Progenitor cell of endocrine pancreas (in vitro differentiated cells): ENCODE results near the gene BTBD18. TPM values are rescaled to one million over a fixed set of nuclear protein-coding genes. Genes with fewer than 3 reads are reported as not detected.

Source experiments
- DNase-seq: peaks from one replicate; pipeline ENCODE4 v3.0.0; 2021; ENCODE audit warnings: low spot score; ENCODE audit not compliant: unreplicated experiment
- H3K27ac Mint-ChIP-seq: 2 replicates; pipeline ENCODE4 v1.8.0; 2021; ENCODE audit warnings: mild to moderate bottlenecking, moderate library complexity, mixed read lengths
- H3K27me3 Mint-ChIP-seq: 2 replicates; pipeline ENCODE4 v1.8.0; 2021; ENCODE audit warnings: mixed read lengths
- H3K36me3 Mint-ChIP-seq: 2 replicates; pipeline ENCODE4 v1.8.0; 2022; ENCODE audit warnings: mixed read lengths; ENCODE audit not compliant: insufficient read depth
- H3K4me1 Mint-ChIP-seq: 2 replicates; pipeline ENCODE4 v1.8.0; 2021; ENCODE audit warnings: low read depth, mixed read lengths
- H3K4me3 Mint-ChIP-seq: 2 replicates; pipeline ENCODE4 v1.8.0; 2021; ENCODE audit warnings: low read depth, mild to moderate bottlenecking, moderate library complexity, mixed read lengths
- H3K9me3 Mint-ChIP-seq: 2 replicates; pipeline ENCODE4 v1.8.0; 2021; ENCODE audit warnings: low read depth, mixed read lengths
- CTCF ChIP-seq: fragments of 200-600 bp; sonication (generic); IDR thresholded peaks from one replicate; pipeline ENCODE4 v1.5.0; 2021; ENCODE audit warnings: antibody characterized with exemption, mild to moderate bottlenecking; ENCODE audit not compliant: unreplicated experiment
- total RNA-seq: library from RNA; stranded (reverse); gene quantifications from 2 replicates; pipeline ENCODE4 v1.2.1, GENCODE V29; 2021

Gene BTBD18
- total RNA-seq, 1 donor from 2014 or later = not detected

GRCh38 chr11:57704932-57705331 lies 46.7 kb downstream of the BTBD18 start:
- Mint-ChIP-seq H3K36me3 (peaks cover 10% of the 10 kb centered on the region), H3K27me3 (no peaks in the 10 kb centered on the region), H3K4me1 (peaks cover 1% of the 10 kb centered on the region), H3K27ac (peak overlapping the region; percentile 18), H3K4me3 (no peak overlapping the region), H3K9me3 (no peaks in the 10 kb centered on the region)
- DNase-seq = no peak
- TF ChIP-seq CTCF = no peak

DNA sequence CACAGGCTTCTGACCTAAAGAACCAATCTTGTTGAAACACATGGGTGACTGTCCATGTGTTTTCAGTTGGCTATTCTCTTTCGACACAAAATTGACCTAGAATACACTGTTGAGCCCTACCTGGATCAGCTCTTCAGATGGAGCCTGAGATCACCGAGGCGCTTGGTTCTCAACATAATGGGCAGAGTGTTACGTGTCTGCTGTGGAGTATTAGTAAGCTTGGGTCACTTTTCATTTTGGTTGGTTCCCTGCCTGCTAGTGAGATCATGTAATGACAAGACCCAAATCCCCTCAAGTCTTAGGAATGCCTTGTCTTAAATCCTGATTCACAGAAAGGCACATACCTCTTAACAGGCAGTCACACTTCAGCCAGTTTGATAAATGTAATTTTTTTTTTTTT lies 48.3 kb downstream of the BTBD18 start:
- Mint-ChIP-seq H3K27ac (no peak overlapping the region), H3K36me3 (peaks cover 16% of the 10 kb centered on the region), H3K9me3 (no peaks in the 10 kb centered on the region), H3K4me3 (no peak overlapping the region), H3K4me1 (peaks cover 1% of the 10 kb centered on the region), H3K27me3 (no peaks in the 10 kb centered on the region)
- DNase-seq = no peak
- no peak for TF ChIP-seq CTCF

GRCh38 chr11:57700425-57700824 lies 51.2 kb downstream of the BTBD18 start:
- peaks cover 25% of the 10 kb centered on the region for H3K36me3 Mint-ChIP-seq
- no peak for DNase-seq
- no peak overlapping the region for H3K27ac Mint-ChIP-seq

DNA sequence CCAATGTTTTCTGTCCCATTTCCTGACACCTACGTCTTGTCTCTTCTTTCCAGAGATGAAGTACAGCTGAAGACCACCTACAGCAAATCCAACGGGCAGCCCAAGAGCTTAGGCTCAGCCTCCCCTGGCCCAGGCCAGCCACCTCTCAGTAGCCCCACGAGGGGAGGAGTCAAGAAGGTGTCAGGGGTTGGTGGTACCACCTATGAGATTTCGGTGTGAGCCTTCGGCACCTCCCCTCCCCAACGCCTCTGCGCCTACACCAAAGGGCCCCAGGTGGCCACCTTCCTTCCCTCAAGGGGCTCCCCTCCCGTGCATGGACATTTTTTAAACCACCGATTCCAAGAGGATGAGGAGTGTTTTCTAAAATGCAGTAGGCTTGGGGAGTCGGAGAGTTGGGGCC lies 51.8 kb downstream of the BTBD18 start:
- Mint-ChIP-seq H3K9me3 (no peaks in the 10 kb centered on the region), H3K36me3 (peaks cover 25% of the 10 kb centered on the region), H3K27ac (no peak overlapping the region), H3K4me1 (no peaks in the 10 kb centered on the region), H3K4me3 (no peak overlapping the region), H3K27me3 (no peaks in the 10 kb centered on the region)
- DNase-seq = no peak
- no peak for TF ChIP-seq CTCF

More at GRCh38 chr11:57700425-57700824, 51.2 kb downstream of the BTBD18 start:
- no peaks in the 10 kb centered on the region for H3K27me3 Mint-ChIP-seq
- no peaks in the 10 kb centered on the region for H3K9me3 Mint-ChIP-seq
- no peak overlapping the region for H3K4me3 Mint-ChIP-seq
- TF ChIP-seq CTCF = no peak
- H3K4me1 Mint-ChIP-seq = peaks cover 1% of the 10 kb centered on the region

- Mint-ChIP-seq H3K27ac (peak overlapping the region; percentile 71), H3K4me1 (no peaks in the 10 kb centered on the region), H3K9me3 (no peaks in the 10 kb centered on the region), H3K27me3 (no peaks in the 10 kb centered on the region), H3K4me3 (no peak overlapping the region), H3K36me3 (peaks cover 20% of the 10 kb centered on the region)
- no peak for DNase-seq
- no peak for TF ChIP-seq CTCF
Observed at GRCh38 chr11:57698843-57699365, 52.7 kb downstream of the BTBD18 start.

Other genes starting within 250 kb of the BTBD18 start
- gene SLC43A1, start 236.1 kb downstream of the BTBD18 start, total RNA-seq = 46.9 and 48.5 TPM in 2 replicates
- gene TIMM10, start 221.1 kb downstream of the BTBD18 start, total RNA-seq = 63.4 and 63.5 TPM in 2 replicates
- not detected in 2 replicates for gene SMTNL1, start 214.2 kb downstream of the BTBD18 start, total RNA-seq
- 30.6 and 34.3 TPM in 2 replicates for gene UBE2L6, start 184.1 kb downstream of the BTBD18 start, total RNA-seq
- gene SERPING1, start 154.1 kb downstream of the BTBD18 start, total RNA-seq = 190 and 196 TPM in 2 replicates
- gene YPEL4, start 101.9 kb downstream of the BTBD18 start, total RNA-seq = 0.22 TPM in 2 replicates
- 22.0 and 22.2 TPM in 2 replicates for gene CLP1, start 94.1 kb downstream of the BTBD18 start, total RNA-seq
- gene ZDHHC5, start 83.7 kb downstream of the BTBD18 start, total RNA-seq = 56.7 and 60.1 TPM in 2 replicates
- 24.2 and 24.4 TPM in 2 replicates for gene MED19, start 39.6 kb downstream of the BTBD18 start, total RNA-seq
- gene TMX2, start 39.2 kb downstream of the BTBD18 start, total RNA-seq = 82.7 and 82.9 TPM in 2 replicates
- gene SELENOH, start 10.3 kb downstream of the BTBD18 start, total RNA-seq = 206 and 223 TPM in 2 replicates
- gene CTNND1, start 10.0 kb upstream of the BTBD18 start, total RNA-seq = 346 and 367 TPM in 2 replicates